Right lobe of liver (tissue), 6 donors: ENCODE data around the gene WDR1. TPM values are rescaled to one million over a fixed set of nuclear protein-coding genes. Genes with fewer than 3 reads are reported as not detected.

ENCODE experiments used
- ATAC-seq, 4 donors: fragments of 200-7000 bp; cut with Tn5 transposase; one replicate each; pipeline ENCODE4 v1.9.1; 2020; ENCODE audit warnings: mild to moderate bottlenecking in 4 of 4, moderate library complexity in 4 of 4
- DNase-seq, 3 donors: peaks; one replicate each; pipeline ENCODE4 v3.0.0-alpha.2; 2020
- H3K27ac ChIP-seq, 3 donors: fragments of 200-600 bp; one replicate each; pipeline ENCODE4 v1.8.0; 2022
- H3K27me3 ChIP-seq, 2 donors: fragments of 200-600 bp; one replicate each; pipeline ENCODE4 v1.8.0; 2022
- H3K36me3 ChIP-seq, 4 donors: fragments of 200-600 bp; sonication (generic) in 1 of 4; one replicate each; pipeline versions ENCODE4 v1.5.1 to v1.8.0; 2017 to 2022; ENCODE audit warnings: control low read depth in 1 of 4
- H3K4me1 ChIP-seq, 4 donors: fragments of 200-600 bp; sonication (generic) in 1 of 4; one replicate each; pipeline versions ENCODE4 v1.5.1 to v1.8.0; 2017 to 2022; ENCODE audit warnings: control low read depth in 1 of 4
- H3K4me3 ChIP-seq, 3 donors: fragments of 200-600 bp; one replicate each; pipeline ENCODE4 v1.8.0; 2022
- H3K9me3 ChIP-seq, 4 donors: fragments of 200-600 bp; sonication (generic) in 1 of 4; one replicate each; pipeline versions ENCODE4 v1.5.1 to v1.8.0; 2017 to 2022; ENCODE audit warnings: control low read depth in 1 of 4
- CTCF ChIP-seq, 4 donors: fragments of 200-600 bp in 3 of 4; fragments of 450-650 bp in 1 of 4; IDR thresholded peaks; one replicate each; pipeline versions ENCODE4 v1.5.1 to v1.8.0; 2016 to 2022; ENCODE audit warnings: antibody characterized with exemption in 4 of 4, mild to moderate bottlenecking in 2 of 4
- POLR2A ChIP-seq: fragments of 450-650 bp; IDR thresholded peaks from one replicate; pipeline ENCODE4 v1.6.1; 2017; ENCODE audit warnings: antibody characterized with exemption, mild to moderate bottlenecking
- WGBS: methylation state at CpG from one replicate; pipeline ENCODE4 v1.1.6; 2018; ENCODE audit warnings: low coverage, low lambda C conversion rate; ENCODE audit not compliant: insufficient coverage; ENCODE audit errors: missing lambda C conversion rate; 5-methylcytosine and 5-hydroxymethylcytosine counted together
- intact Hi-C, 2 donors: fragments of 100-400 bp; cut with DNase I; formaldehyde crosslinking; loops; one replicate each; pipeline versions ENCODE4 v1.11.2 to v1.14.1; 2022
- total RNA-seq, 6 experiments: library from RNA; depleted of rRNA in 2 of 6; stranded (reverse); fragments of >200 nt in 2 of 6; fragmentation: NEBNext Ultra II Directional in 3 of 6; extraction: Animal tissue kit (Norgen Biotek cat#: 25700) in 3 of 6; gene quantifications; one replicate each; pipeline versions ENCODE4 v1.1.0 to v1.2.4, GENCODE V29; 2016 to 2023
- donor health status: DM: no; HTN: yes; CAD: no.
- donor health status: DM: no; HTN: no; CAD: no.
- donor health status: DM: no; HTN: no; CAD: no.
- donor health status: DM: no; HTN: yes; CAD: no.
- donor health status: DM: no; HTN: yes; CAD: no.

Gene WDR1
- total RNA-seq, 6 experiments from 2014 or later = 65.1 to 149 (median 76.4) TPM

GRCh38 chr4:10048941-10049697, 67.5 kb downstream of the WDR1 start:
- no peak for DNase-seq
- no peak for ATAC-seq

GRCh38 chr4:10047967-10048366, 68.6 kb downstream of the WDR1 start:
- Histone ChIP-seq H3K9me3 (no peaks in the 10 kb centered on the region), H3K4me1 (no peaks in the 10 kb centered on the region), H3K27ac (no peak overlapping the region), H3K27me3 (no peaks in the 10 kb centered on the region), H3K36me3 (no peaks in the 10 kb centered on the region), H3K4me3 (no peak overlapping the region)
- ATAC-seq = no peak
- DNase-seq = no peak
- intact Hi-C loops = no loop called here
- 50% methylated on average over 3 of the region's 5 CpGs for WGBS
- TF ChIP-seq CTCF (IDR thresholded peaks at IDR 0.05) (no peak), POLR2A (no peak)

More at GRCh38 chr4:10048941-10049697, 67.5 kb downstream of the WDR1 start:
- Histone ChIP-seq H3K27ac (no peak overlapping the region), H3K27me3 (no peaks in the 10 kb centered on the region), H3K4me3 (no peak overlapping the region), H3K4me1 (no peaks in the 10 kb centered on the region), H3K36me3 (no peaks in the 10 kb centered on the region), H3K9me3 (no peaks in the 10 kb centered on the region)
- WGBS = 59% methylated on average over 4 of the region's 4 CpGs
- no peak for TF ChIP-seq CTCF (IDR thresholded peaks at IDR 0.05)
- TF ChIP-seq POLR2A = no peak
- intact Hi-C loops = no loop called here

- Histone ChIP-seq H3K4me3 (no peak overlapping the region), H3K36me3 (no peaks in the 10 kb centered on the region), H3K9me3 (no peaks in the 10 kb centered on the region), H3K4me1 (no peaks in the 10 kb centered on the region), H3K27me3 (no peaks in the 10 kb centered on the region), H3K27ac (no peak overlapping the region)
- no peak for DNase-seq
- ATAC-seq = no peak
- intact Hi-C loops = no loop called here
- no peak for TF ChIP-seq POLR2A
- TF ChIP-seq CTCF (IDR thresholded peaks at IDR 0.05) = no peak
- 53% methylated on average over 2 of the region's 3 CpGs for WGBS
Measured at GRCh38 chr4:10046471-10046870, 70.1 kb downstream of the WDR1 start.

- Histone ChIP-seq H3K27ac (no peak overlapping the region), H3K9me3 (no peaks in the 10 kb centered on the region), H3K36me3 (no peaks in the 10 kb centered on the region), H3K27me3 (no peaks in the 10 kb centered on the region), H3K4me1 (no peaks in the 10 kb centered on the region), H3K4me3 (no peak overlapping the region)
- intact Hi-C loops = no loop called here
- 31% methylated on average over 1 of the region's 1 CpG for WGBS
- peak in 1 of 4 donors; percentile 28 for ATAC-seq
- DNase-seq = no peak
- TF ChIP-seq CTCF (IDR thresholded peaks at IDR 0.05) (no peak), POLR2A (no peak)
Measured at GRCh38 chr4:10045481-10045880, 71.1 kb downstream of the WDR1 start.
